Ovary (tissue), 9 donors: ENCODE data around the gene MYH7B. TPM values are rescaled to one million over a fixed set of nuclear protein-coding genes. Genes with fewer than 3 reads are reported as not detected.

Experiments used
- DNase-seq, 5 donors: peaks; one replicate each; pipeline ENCODE4 v3.0.0-alpha.2; 2019 to 2020
- H3K27ac ChIP-seq, 2 donors: fragments of 200-600 bp; one replicate each; pipeline versions ENCODE4 v1.5.1 to v1.8.0; 2019 to 2022
- H3K27me3 ChIP-seq: fragments of 200-600 bp; one replicate; pipeline ENCODE4 v1.8.0; 2022
- H3K36me3 ChIP-seq: fragments of 200-600 bp; sonication (generic); one replicate; pipeline ENCODE4 v1.5.1; 2019
- H3K4me1 ChIP-seq: one replicate; pipeline ENCODE4 v1.8.1; 2013; ENCODE audit warnings: mild to moderate bottlenecking, moderate library complexity; ENCODE audit not compliant: insufficient read depth
- H3K4me3 ChIP-seq: fragments of 200-600 bp; sonication (generic); one replicate; pipeline ENCODE4 v1.5.1; 2017
- H3K9me3 ChIP-seq, 2 donors: fragments of 200-600 bp in 1 of 2; sonication (generic) in 1 of 2; one replicate each; pipeline versions ENCODE4 v1.5.1 to v1.8.1; 2013 to 2019; ENCODE audit warnings: mild to moderate bottlenecking in 1 of 2, moderate library complexity in 1 of 2
- EP300 ChIP-seq: sonication (generic); formaldehyde crosslinking; IDR thresholded peaks from one replicate; pipeline ENCODE4 v1.6.1; 2017; ENCODE audit warnings: antibody characterized with exemption
- POLR2A ChIP-seq: fragments of 450-650 bp; IDR thresholded peaks from one replicate; pipeline ENCODE4 v1.6.1; 2017; ENCODE audit warnings: antibody characterized with exemption, mild to moderate bottlenecking, moderate library complexity
- WGBS, 3 donors: extraction: QIAGEN DNeasy Blood & Tissue Kit in 1 of 3; methylation state at CpG; one replicate each; pipeline versions ENCODE4 v1.1.5 to v1.1.7; 2013 to 2017; 5-methylcytosine and 5-hydroxymethylcytosine counted together
- intact Hi-C, 4 donors: fragments of 100-400 bp; cut with DNase I; formaldehyde crosslinking; loops; one replicate each; pipeline versions ENCODE4 v1.11.0 to v1.15.1; 2022 to 2023
- polyA plus RNA-seq, 2 donors: library from polyadenylated mRNA; stranded (reverse); fragments of 200-250 nt in 1 of 2; fragments of 350-450 nt in 1 of 2; fragmentation: Illumina TruSeq in 1 of 2; extraction: RNeasy Lipid Tissue Mini Kit (QIAGEN cat#74804) in 1 of 2; gene quantifications; one replicate each; pipeline ENCODE4 v1.2.3, GENCODE V29; 2013 to 2014
- total RNA-seq, 7 donors: library from RNA; depleted of rRNA in 2 of 7; stranded (reverse); fragments of >200 nt in 2 of 7; fragmentation: NEBNext Ultra II Directional in 3 of 7; extraction: Animal tissue kit (Norgen Biotek cat#: 25700) in 3 of 7; gene quantifications; one replicate each; pipeline versions ENCODE4 v1.1.0 to v1.2.4, GENCODE V29; 2016 to 2023
- TF ChIP-seq, protein P1 (sequence below), 3 donors: fragments of 450-650 bp in 2 of 3; fragments of 200-600 bp in 1 of 3; IDR thresholded peaks; one replicate each; pipeline versions ENCODE4 v1.5.1 to v1.8.0; 2016 to 2022; ENCODE audit warnings: antibody characterized with exemption in 3 of 3, mild to moderate bottlenecking in 1 of 3
- donor health status: DM: no; HTN: no; CAD: no; lungs with moderate emphysema.
- donor health status: DM: no; HTN: no; CAD: no.
- donor health status: Bipolar disorder and iron deficiency.
- donor health status: DM: yes; HTN: yes; CAD: no.
- donor health status: DM: no; HTN: no; CAD: no.
- donor health status: DM: yes; HTN: yes; CAD: no.

The MYH7B gene
- total and polyA plus RNA-seq, 9 donors: 0.30 to 2.6 (median 1.1) TPM

DNA sequence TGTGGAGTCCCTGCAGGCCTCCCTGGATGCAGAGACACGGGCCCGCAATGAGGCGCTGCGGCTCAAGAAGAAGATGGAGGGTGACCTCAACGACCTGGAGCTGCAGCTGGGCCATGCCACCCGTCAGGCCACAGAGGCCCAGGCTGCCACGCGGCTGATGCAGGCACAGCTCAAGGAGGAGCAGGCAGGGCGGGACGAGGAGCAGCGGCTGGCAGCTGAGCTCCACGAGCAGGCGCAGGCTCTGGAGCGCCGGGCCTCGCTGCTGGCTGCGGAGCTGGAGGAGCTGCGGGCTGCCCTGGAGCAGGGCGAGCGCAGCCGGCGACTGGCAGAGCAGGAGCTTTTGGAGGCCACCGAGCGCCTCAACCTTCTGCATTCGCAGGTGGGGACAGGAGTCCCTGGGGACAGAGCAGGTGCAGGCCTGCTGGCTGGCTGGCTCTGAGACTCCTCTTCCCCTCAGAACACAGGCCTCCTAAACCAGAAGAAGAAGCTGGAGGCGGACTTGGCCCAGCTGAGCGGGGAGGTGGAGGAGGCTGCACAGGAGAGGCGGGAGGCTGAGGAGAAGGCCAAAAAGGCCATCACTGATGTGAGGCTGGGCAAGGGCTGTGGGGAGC, 44.7 kb downstream of the MYH7B start:
- WGBS, 3 donors: 90 to 91% (median 90%) methylated on average over 28 of the region's 28 CpGs
- no peak overlapping the region for H3K4me3 ChIP-seq
- H3K9me3 ChIP-seq: no peaks in the 10 kb centered on the region
- no peaks in the 10 kb centered on the region for H3K27me3 ChIP-seq
- no peaks in the 10 kb centered on the region for H3K36me3 ChIP-seq
- intact Hi-C loops: no loop called here
- peaks cover 6% of the 10 kb centered on the region for H3K4me1 ChIP-seq
- no peak overlapping the region for H3K27ac ChIP-seq
- TF ChIP-seq, protein P1, sequence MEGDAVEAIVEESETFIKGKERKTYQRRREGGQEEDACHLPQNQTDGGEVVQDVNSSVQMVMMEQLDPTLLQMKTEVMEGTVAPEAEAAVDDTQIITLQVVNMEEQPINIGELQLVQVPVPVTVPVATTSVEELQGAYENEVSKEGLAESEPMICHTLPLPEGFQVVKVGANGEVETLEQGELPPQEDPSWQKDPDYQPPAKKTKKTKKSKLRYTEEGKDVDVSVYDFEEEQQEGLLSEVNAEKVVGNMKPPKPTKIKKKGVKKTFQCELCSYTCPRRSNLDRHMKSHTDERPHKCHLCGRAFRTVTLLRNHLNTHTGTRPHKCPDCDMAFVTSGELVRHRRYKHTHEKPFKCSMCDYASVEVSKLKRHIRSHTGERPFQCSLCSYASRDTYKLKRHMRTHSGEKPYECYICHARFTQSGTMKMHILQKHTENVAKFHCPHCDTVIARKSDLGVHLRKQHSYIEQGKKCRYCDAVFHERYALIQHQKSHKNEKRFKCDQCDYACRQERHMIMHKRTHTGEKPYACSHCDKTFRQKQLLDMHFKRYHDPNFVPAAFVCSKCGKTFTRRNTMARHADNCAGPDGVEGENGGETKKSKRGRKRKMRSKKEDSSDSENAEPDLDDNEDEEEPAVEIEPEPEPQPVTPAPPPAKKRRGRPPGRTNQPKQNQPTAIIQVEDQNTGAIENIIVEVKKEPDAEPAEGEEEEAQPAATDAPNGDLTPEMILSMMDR (IDR thresholded peaks at IDR 0.05): no peak
- TF ChIP-seq POLR2A: no peak
- no peak for TF ChIP-seq EP300
- DNase-seq: no peak

DNA sequence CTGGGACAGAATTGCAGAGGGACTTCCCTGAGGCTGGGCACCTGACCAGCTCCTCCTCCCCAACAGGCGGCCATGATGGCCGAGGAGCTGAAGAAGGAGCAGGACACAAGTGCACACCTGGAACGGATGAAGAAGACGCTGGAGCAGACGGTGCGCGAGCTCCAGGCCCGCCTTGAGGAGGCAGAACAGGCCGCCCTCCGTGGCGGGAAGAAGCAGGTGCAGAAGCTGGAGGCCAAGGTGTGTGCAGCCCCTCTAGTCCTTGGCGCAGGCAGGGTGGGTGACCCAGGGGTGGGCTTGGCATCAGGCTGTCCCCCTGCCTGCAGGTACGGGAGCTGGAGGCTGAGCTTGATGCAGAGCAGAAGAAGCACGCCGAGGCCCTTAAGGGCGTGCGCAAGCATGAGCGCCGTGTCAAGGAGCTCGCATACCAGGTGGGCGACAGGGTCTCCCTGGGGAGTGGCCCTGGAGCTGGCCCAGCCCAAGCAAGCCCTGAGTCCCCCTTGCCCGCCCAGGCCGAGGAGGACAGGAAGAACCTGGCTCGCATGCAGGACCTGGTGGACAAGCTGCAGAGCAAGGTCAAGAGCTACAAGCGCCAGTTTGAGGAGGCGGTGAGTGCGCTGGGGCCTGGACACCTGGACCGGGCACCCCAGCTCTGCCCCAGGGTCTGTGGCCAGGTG, 45.4 kb downstream of the MYH7B start:
- no peak for DNase-seq
- WGBS, 3 donors: 89 to 91% (median 90%) methylated on average over 27 to 28 of the region's 28 CpGs
- no peaks in the 10 kb centered on the region for H3K9me3 ChIP-seq
- no peak overlapping the region for H3K27ac ChIP-seq
- intact Hi-C loops: no loop called here
- H3K4me1 ChIP-seq: peaks cover 6% of the 10 kb centered on the region
- H3K4me3 ChIP-seq: no peak overlapping the region
- no peaks in the 10 kb centered on the region for H3K36me3 ChIP-seq
- TF ChIP-seq EP300 (no peak), POLR2A (no peak)
- TF ChIP-seq, protein P1 (IDR thresholded peaks at IDR 0.05): no peak
- no peaks in the 10 kb centered on the region for H3K27me3 ChIP-seq

DNA sequence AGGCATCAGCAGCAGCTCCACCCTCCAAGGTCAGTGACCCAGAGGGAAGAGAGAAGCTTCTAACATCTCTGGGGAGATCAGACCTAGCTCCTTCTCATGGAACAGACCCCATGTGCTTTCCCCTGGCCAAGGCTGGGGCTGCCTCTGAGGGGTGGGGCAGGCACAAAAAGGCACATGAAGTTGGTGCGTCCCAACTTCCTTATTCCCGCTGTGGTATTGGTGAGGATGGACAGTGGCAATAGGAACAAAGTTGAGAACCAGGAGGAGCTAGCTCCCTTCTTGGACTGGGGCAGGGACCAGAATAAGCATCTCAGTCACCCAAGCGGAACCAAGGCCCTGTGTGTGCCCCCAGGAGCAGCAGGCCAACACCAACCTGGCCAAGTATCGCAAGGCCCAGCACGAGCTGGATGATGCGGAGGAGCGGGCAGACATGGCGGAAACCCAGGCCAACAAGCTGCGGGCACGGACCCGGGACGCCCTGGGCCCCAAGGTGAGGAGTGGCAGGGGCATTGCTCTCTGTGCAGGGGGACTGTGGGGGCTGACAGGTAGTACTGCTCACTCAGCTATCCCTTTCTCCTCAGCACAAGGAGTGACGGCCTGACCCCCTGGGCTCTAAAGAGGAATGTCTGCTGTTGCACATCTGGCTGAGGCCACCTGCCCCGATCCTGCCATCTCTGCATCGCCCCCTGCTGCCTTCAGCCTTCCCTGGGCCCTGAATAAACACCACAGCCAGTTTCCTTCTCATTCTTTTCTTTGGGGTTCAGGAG, 46.1 kb downstream of the MYH7B start:
- peaks cover 6% of the 10 kb centered on the region for H3K4me1 ChIP-seq
- H3K9me3 ChIP-seq: no peaks in the 10 kb centered on the region
- H3K27me3 ChIP-seq: no peaks in the 10 kb centered on the region
- peak in 1 of 5 donors; percentile 15 for DNase-seq
- intact Hi-C loops: no loop called here
- H3K27ac ChIP-seq: no peak overlapping the region
- TF ChIP-seq POLR2A: no peak
- TF ChIP-seq, protein P1 (IDR thresholded peaks at IDR 0.05): no peak
- no peak for TF ChIP-seq EP300
- 83 to 90% (median 89%) methylated on average over 15 of the region's 15 CpGs for WGBS, 3 donors
- H3K36me3 ChIP-seq: no peaks in the 10 kb centered on the region
- no peak overlapping the region for H3K4me3 ChIP-seq

DNA sequence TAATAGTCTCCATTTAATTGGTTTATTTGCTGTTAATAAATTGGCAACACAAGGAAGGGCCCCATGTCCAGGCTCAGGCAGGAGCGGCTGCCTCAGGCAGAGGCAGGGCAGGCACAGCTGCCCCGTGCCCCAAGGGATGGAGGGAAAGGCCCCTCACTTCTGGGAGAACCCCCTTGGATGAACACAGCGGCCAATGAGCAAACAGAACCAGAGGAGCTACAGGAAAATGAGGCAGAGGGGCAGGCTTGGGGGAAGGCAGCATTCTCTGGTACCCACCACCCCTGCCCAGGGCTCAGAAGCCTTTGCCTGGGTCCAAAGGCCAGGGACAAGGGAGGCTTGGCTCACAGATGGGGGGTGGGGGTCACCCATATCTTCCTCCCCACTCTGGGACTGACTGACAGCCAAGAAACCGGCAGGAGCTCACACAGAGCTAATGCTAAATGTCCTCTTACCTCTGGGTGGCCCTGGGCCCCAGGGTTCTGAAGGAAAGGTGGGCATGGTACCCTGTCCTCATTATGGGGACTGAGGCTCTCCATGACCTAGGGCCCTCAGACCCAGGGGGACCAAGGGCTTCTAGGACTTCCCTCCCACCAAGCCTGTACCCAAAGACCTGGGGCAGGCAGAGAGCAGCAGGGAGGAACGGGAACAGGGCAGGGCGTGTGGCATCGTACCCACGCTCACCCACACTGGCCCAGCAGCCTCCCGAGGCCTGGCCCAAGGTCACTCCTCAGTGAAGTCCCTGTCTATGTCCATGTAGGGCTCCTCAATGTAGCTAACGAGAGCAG, 47.0 kb downstream of the MYH7B start:
- TF ChIP-seq EP300 (no peak), POLR2A (no peak)
- TF ChIP-seq, protein P1 (IDR thresholded peaks at IDR 0.05): no peak
- Histone ChIP-seq H3K27me3 (no peaks in the 10 kb centered on the region), H3K36me3 (no peaks in the 10 kb centered on the region), H3K4me3 (no peak overlapping the region), H3K4me1 (peaks cover under 1% of the 10 kb centered on the region), H3K9me3 (no peaks in the 10 kb centered on the region), H3K27ac (no peak overlapping the region)
- intact Hi-C loops: no loop called here
- 75 to 84% (median 84%) methylated on average over 9 to 10 of the region's 10 CpGs for WGBS, 3 donors
- DNase-seq: peak in 2 of 5 donors; percentile 10 to 19
